MG63 (cell line): ENCODE measurements around the gene MARS1. TPM values are rescaled to one million over a fixed set of nuclear protein-coding genes. Genes with fewer than 3 reads are reported as not detected.
"Not testable (repeated sequence)": the region's sequence is repeated elsewhere in the genome, so short reads cannot be mapped to it uniquely, and the experiment has no call there.

Experiments
- DNase-seq: peaks from one replicate; pipeline ENCODE4 v3.0.0-alpha.2; 2020
- H3K27me3 ChIP-seq: fragments of 250-450 bp; sonication (Bioruptor Pico); 2 replicates; pipeline ENCODE4 v1.5.1; 2020; ENCODE audit warnings: mild to moderate bottlenecking, moderate library complexity
- H3K36me3 ChIP-seq: fragments of 250-450 bp; sonication (Bioruptor Pico); 2 replicates; pipeline ENCODE4 v1.5.1; 2020; ENCODE audit warnings: mild to moderate bottlenecking, moderate library complexity
- H3K4me3 ChIP-seq: fragments of 250-450 bp; sonication (Bioruptor Pico); 2 replicates; pipeline ENCODE4 v1.5.1; 2020; ENCODE audit warnings: mild to moderate bottlenecking, moderate library complexity
- H3K9me3 ChIP-seq: fragments of 250-450 bp; sonication (Bioruptor Pico); 2 replicates; pipeline ENCODE4 v1.5.1; 2020; ENCODE audit warnings: mild to moderate bottlenecking, moderate library complexity
- total RNA-seq: library from RNA; depleted of rRNA; stranded (reverse); fragments of >200 nt; shearing (Covaris generic); gene quantifications from 2 replicates; pipeline ENCODE4 v1.2.3, GENCODE V29; 2014; ENCODE audit warnings: low replicate concordance

MARS1 gene
- total RNA-seq, 1 experiment from 2014 or later = 285 TPM

DNA sequence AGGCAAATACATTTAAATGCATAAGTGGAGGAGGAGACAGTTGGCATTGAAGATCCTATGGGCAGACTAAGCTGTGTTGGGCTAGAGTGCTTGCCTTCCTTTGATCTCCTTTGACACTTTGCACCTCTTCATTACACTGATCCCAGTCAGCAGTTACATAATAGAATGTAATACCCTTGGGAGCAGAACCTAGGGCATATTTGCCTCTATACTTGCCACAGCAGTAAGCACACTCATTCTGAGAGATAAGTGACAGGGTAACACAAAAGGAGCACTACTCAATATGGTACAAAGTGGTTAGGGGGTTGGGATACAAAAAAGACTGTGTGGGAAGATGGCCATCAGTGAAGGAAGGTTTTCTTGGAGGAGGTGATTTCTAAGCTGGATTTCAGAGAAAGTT, 9.0 kb downstream of the MARS1 start:
- no peak for DNase-seq
- Histone ChIP-seq H3K27me3 (no peaks in the 10 kb centered on the region), H3K4me3 (no peak overlapping the region), H3K36me3 (peaks cover 74% of the 10 kb centered on the region), H3K9me3 (no peaks in the 10 kb centered on the region)

DNA sequence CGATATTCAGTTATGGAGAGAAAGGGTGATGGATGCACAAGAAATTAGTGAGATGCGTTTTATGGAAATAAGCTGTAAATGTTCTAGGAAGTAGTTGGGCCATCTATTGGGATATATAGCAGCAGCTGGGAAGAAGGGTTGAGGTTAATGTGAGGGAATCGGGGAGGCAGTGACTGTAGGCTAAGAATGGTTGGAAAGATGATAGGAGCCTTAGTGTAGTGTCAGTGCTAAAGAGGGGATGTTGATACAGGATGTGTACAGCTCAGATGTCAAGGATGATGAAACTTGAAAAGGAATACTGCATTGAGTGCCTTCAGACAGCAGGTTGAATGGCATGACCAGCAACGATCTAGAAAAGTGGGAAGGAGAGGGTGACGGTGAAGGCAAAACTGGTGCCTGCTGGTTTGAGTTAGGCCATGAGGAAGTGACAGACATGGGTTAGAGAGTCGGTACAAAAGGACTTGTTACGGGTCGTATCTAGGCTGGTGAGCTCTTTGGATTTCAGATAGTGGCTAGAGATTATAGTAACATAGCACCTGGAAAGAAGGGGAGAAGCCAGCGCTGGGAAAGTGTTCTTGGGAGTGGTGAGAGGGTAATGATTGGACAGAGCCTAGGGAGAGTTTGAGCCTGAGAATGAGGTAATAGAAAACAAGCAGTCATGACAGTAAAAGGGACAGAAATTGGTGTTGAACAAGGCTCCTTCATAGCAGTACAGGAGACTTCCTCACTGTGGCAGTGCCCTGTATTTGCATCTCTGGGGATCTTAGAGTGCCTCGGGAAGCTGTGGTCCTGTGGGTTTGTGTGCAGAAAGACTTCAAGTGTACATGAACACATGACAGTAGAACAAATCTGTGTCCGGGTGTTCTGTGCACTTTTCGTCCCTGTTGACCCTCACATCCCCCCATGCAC, 9.6 kb downstream of the MARS1 start:
- DNase-seq = no peak
- Histone ChIP-seq H3K36me3 (peaks cover 76% of the 10 kb centered on the region), H3K27me3 (no peaks in the 10 kb centered on the region), H3K4me3 (no peak overlapping the region), H3K9me3 (no peaks in the 10 kb centered on the region)

DNA sequence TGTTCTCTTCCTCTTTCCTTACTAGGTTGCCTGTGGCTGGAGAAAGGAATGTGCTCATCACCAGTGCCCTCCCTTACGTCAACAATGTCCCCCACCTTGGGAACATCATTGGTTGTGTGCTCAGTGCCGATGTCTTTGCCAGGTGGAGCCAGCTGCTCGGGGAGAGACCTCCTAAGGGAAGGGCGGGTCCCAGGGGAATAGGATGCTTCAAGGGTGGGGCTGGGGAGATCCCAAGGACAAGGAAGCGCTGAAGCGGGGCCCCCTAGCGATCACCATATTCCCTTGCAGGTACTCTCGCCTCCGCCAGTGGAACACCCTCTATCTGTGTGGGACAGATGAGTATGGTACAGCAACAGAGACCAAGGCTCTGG, 10.2 kb downstream of the MARS1 start:
- Histone ChIP-seq H3K4me3 (no peak overlapping the region), H3K27me3 (no peaks in the 10 kb centered on the region), H3K36me3 (peaks cover 73% of the 10 kb centered on the region), H3K9me3 (no peaks in the 10 kb centered on the region)
- DNase-seq = no peak

DNA sequence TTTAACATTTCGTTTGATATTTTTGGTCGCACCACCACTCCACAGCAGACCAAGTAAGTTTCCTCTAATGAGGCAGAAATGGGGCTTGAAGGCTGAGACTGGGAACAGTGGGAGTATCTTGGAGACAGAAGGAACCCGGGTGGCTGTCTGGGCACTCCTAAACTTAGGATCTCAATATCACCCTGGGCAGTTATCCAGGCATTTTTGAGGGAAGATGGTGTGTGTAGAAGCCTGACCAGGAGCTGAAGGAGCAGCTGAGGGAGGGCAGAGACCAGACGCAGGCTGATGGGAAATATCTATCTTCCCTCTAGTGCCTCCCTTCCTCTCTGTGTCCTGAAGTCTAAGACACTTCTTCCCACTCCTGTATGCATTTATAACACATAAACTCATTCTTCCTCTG, 10.7 kb downstream of the MARS1 start:
- Histone ChIP-seq H3K9me3 (no peaks in the 10 kb centered on the region), H3K36me3 (peaks cover 74% of the 10 kb centered on the region), H3K4me3 (no peak overlapping the region), H3K27me3 (no peaks in the 10 kb centered on the region)
- no peak for DNase-seq

DNA sequence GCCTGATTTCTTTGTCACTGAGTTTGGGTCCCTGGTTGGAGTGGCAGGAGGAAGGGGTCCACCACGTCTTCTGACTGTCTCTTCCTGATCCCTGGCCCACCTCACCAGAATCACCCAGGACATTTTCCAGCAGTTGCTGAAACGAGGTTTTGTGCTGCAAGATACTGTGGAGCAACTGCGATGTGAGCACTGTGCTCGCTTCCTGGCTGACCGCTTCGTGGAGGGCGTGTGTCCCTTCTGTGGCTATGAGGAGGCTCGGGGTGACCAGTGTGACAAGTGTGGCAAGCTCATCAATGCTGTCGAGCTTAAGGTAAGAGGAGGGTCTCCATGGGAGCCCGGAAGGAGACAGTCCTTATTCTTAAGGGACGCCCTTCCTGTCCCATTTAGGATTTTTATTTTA, 12.3 kb downstream of the MARS1 start:
- DNase-seq = no peak
- no peak overlapping the region for H3K4me3 ChIP-seq
- no peaks in the 10 kb centered on the region for H3K27me3 ChIP-seq
- peaks cover 81% of the 10 kb centered on the region for H3K36me3 ChIP-seq
- H3K9me3 ChIP-seq = no peaks in the 10 kb centered on the region

DNA sequence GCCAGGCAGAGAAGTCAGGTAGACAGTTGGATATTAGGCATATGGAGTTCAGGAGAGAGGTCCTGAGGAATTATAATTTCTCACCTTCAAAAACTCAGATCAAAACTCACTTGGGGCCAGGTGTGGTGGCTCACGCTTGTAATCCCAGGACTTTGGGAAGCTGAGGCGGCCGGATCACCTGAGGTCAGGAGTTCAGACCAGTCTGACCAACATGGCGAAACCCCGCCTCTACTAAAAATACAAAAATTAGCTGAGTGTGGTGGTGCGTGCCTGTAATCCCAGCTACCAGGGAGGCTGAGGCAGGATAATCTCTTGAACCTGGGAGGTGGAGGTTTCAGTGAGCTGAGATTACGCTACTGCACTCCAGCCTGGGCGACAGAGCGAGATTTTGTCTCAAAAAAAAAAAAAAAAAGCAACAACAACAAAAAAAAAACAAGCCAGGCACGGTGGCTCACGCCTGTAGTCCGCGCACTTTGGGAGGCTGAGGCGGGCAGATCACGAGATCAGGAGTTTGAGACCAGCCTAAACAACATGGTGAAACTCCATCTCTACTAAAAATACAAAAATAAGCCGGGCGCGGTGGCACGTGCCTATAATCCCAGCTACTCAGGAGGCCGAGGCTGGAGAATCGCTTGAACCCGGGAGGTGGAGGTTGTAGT, 14.6 kb downstream of the MARS1 start:
- not testable (repeated sequence) for DNase-seq, H3K9me3 ChIP-seq, H3K4me3 ChIP-seq, H3K27me3 ChIP-seq
- H3K36me3 ChIP-seq = peaks cover 76% of the 10 kb centered on the region

DNA sequence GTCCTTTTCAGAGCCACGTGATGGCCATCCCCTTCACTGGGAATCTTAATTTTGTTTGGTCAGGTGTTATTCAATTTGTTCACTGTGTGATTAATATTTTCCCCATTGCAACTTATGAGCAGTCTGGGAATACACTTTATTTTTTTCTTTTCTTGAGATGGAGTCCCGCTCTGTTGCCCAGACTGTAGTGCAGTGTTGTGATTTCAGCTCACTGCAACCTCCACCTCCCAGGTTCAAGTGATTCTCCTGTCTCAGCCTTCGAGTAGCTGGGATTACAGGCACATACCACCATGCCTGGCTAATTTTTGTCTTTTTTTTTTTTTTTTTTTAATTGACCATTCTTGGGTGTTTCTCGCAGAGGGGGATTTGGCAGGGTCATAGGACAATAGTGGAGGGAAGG, 18.7 kb downstream of the MARS1 start:
- not testable (repeated sequence) for H3K9me3 ChIP-seq, H3K4me3 ChIP-seq, H3K27me3 ChIP-seq, DNase-seq
- peaks cover 67% of the 10 kb centered on the region for H3K36me3 ChIP-seq

DNA sequence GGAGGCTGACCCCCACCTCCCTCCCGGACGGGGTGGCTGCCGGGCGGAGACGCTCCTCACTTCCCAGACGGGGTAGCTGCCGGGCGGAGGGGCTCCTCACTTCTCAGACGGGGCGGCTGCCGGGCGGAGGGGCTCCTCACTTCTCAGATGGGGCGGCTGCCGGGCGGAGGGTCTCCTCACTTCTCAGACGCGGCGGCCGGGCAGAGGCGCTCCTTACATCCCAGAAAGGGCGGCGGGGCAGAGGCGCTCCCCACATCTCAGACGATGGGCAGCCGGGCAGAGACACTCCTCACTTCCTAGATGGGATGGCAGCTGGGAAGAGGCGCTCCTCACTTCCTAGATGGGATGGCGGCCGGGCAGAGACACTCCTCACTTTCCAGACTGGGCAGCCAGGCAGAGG, 19.9 kb downstream of the MARS1 start:
- not testable (repeated sequence) for H3K9me3 ChIP-seq, H3K27me3 ChIP-seq, DNase-seq, H3K4me3 ChIP-seq
- H3K36me3 ChIP-seq = peaks cover 70% of the 10 kb centered on the region

DNA sequence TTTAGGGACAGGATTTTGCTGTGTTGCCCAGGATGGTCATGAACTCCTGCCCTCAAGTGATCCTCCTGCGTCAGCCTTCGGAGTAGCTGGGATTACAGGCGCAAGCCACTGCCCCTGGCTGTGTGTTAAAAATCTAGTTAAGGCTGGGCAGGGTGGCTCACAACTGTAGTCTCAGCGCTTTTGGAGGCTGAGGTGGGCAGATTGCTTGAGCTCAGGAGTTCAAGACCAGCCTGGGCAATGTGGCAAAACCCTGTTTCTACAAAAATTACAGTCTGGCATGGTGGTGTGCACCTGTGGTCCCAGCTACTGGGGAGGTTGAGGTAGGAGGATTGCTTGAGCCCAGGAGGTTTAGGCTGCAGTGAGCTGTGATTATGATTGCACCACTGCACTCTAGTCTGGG, 23.3 kb downstream of the MARS1 start:
- DNase-seq = no peak
- no peak overlapping the region for H3K4me3 ChIP-seq
- no peaks in the 10 kb centered on the region for H3K27me3 ChIP-seq
- peaks cover 72% of the 10 kb centered on the region for H3K36me3 ChIP-seq
- no peaks in the 10 kb centered on the region for H3K9me3 ChIP-seq

DNA sequence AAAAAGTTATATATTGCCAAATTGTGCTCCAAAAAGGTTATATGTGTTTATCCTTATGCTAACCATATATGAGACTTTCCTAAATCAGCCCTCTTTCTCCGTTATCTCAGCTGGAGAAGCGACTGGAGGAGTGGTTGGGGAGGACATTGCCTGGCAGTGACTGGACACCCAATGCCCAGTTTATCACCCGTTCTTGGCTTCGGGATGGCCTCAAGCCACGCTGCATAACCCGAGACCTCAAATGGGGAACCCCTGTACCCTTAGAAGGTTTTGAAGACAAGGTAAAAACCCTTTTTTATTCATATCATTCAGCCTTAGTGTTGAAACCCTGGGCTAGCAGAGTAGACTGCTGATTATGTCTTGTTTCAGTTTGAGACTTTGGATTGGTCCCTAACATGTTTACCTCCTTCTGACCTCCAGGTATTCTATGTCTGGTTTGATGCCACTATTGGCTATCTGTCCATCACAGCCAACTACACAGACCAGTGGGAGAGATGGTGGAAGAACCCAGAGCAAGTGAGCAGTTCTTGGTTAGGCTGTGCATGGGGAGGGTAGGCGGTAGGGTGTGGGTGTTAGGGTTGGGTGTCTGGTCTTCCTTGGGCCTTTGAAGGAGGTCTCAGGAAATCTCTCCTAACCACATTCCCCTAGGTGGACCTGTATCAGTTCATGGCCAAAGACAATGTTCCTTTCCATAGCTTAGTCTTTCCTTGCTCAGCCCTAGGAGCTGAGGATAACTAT, 23.9 kb downstream of the MARS1 start:
- peaks cover 75% of the 10 kb centered on the region for H3K36me3 ChIP-seq
- no peaks in the 10 kb centered on the region for H3K27me3 ChIP-seq
- DNase-seq = no peak
- H3K9me3 ChIP-seq = no peaks in the 10 kb centered on the region
- H3K4me3 ChIP-seq = no peak overlapping the region

DNA sequence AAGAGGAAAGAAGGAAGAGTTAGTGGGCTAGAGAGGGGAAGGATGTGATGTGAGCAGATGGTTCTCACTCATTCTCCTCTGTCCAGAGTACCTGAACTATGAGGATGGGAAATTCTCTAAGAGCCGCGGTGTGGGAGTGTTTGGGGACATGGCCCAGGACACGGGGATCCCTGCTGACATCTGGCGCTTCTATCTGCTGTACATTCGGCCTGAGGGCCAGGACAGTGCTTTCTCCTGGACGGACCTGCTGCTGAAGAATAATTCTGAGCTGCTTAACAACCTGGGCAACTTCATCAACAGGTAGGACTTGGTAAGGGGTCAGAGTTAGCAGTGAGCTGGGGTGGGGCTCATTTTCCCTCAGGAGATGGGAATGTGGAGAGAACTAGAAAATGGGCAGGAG, 24.8 kb downstream of the MARS1 start:
- H3K4me3 ChIP-seq = no peak overlapping the region
- H3K27me3 ChIP-seq = no peaks in the 10 kb centered on the region
- H3K9me3 ChIP-seq = no peaks in the 10 kb centered on the region
- no peak for DNase-seq
- H3K36me3 ChIP-seq = peaks cover 84% of the 10 kb centered on the region

DNA sequence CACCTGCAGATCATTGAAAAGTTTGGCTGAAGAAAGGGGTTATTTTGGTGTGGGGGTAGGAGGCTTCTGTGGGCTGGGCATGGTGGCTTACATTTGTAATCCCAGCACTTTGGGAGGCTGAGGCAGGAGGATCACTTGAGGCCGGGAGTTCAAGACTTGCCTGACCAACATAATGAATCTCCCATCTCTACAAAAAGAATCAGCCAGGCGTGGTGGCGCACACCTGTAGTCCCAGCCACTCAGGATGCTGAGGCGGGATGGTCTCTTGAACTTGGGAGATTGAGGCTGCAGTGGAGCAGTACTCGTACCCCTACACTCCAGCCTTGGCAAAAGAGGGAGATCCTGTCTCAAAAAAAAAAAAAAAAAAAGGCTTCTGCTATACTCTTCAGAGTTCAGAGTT, 25.4 kb downstream of the MARS1 start:
- H3K9me3 ChIP-seq = no peaks in the 10 kb centered on the region
- no peak for DNase-seq
- no peak overlapping the region for H3K4me3 ChIP-seq
- H3K36me3 ChIP-seq = peaks cover 90% of the 10 kb centered on the region
- no peaks in the 10 kb centered on the region for H3K27me3 ChIP-seq

DNA sequence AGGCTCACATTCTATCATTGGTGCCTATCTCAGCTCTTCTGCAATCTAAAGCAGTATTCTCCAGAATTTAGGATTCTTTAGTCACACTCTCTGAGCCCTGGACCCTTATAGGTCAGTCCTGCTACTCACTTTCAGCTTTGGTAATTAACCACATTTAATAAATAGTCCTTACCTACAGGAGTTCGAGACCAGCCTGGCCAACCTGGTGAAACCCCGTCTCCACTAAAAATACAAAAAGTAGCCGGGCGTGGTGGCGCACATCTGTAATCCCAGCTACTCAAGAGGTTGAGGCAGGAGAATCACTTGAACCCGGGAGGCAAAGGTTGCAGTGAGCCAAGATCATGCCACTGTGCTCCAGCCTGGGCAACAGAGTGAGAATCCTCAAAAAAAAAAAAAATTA, 25.8 kb downstream of the MARS1 start:
- not testable (repeated sequence) for H3K4me3 ChIP-seq, DNase-seq, H3K27me3 ChIP-seq, H3K9me3 ChIP-seq
- H3K36me3 ChIP-seq = peaks cover 93% of the 10 kb centered on the region

DNA sequence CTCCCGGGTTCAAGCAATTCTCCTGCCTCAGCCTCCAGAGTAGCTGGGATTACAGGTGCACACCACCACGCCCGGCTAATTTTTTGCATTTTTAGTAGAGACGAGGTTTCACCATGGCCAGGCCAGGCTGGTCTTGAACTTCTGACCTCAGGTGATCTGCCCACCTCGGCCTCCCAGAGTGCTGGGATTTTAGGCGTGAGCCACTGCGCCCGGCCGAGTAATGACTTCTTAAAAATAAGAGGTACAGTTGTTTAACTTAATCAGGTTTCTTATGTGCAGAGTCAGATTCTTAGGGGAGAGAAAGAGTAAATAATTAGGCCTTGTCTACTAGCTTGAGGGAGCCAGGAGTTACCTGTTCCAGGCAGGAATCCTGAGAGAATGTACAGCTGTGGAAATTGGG, 26.4 kb downstream of the MARS1 start:
- H3K4me3 ChIP-seq, DNase-seq, H3K27me3 ChIP-seq, H3K9me3 ChIP-seq: not testable (repeated sequence)
- H3K36me3 ChIP-seq = peaks cover 93% of the 10 kb centered on the region

DNA sequence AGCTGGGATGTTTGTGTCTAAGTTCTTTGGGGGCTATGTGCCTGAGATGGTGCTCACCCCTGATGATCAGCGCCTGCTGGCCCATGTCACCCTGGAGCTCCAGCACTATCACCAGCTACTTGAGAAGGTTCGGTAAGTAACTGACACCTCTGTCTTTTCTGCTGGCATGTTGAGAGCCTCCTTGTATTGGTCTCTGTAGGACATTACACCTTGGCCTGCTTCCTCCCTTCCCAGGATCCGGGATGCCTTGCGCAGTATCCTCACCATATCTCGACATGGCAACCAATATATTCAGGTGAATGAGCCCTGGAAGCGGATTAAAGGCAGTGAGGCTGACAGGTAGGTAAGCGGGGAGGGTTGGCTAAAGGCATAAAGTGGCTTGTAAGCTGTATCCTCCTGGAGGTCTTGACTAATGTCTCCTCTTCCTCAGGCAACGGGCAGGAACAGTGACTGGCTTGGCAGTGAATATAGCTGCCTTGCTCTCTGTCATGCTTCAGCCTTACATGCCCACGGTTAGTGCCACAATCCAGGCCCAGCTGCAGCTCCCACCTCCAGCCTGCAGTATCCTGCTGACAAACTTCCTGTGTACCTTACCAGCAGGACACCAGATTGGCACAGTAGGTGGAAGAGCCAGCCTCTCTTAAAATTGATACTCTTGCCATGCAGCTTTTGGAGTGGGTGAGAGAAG, 27.0 kb downstream of the MARS1 start:
- H3K4me3 ChIP-seq = no peak overlapping the region
- H3K9me3 ChIP-seq = no peaks in the 10 kb centered on the region
- no peaks in the 10 kb centered on the region for H3K27me3 ChIP-seq
- DNase-seq = no peak
- peaks cover 93% of the 10 kb centered on the region for H3K36me3 ChIP-seq

DNA sequence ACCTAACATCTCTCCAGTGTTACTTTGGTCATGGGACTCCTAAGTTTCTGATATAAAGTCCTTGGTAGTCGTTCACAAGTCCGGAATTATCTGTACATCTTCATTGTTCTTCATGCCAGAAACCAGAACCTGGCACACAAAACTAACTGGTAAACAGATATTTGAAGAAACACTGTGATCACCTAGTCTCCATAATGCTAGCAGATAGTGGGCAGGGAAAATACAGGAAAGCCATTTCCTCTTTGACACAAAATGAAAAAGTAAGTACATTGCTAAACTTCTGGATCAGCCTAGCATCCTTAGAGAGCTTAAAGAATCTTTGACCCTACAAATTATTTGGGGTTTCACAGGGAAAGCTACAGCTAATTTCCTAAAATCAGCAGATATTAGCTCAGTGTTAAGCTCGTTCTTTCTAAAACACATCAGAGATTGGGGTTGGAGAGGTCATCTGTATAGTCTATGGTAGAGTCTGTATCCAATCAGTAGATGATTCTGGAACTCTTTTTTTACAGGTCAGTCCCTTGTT, 27.6 kb downstream of the MARS1 start:
- no peak overlapping the region for H3K4me3 ChIP-seq
- no peaks in the 10 kb centered on the region for H3K9me3 ChIP-seq
- H3K36me3 ChIP-seq = peaks cover 92% of the 10 kb centered on the region
- DNase-seq = no peak
- no peaks in the 10 kb centered on the region for H3K27me3 ChIP-seq
